ENCODE data around the gene TTLL6. TPM values are rescaled to one million over a fixed set of nuclear protein-coding genes. Genes with fewer than 3 reads are reported as not detected.
"Not testable (repeated sequence)": the region's sequence is repeated elsewhere in the genome, so short reads cannot be mapped to it uniquely, and the experiment has no call there.

Gene TTLL6
- total RNA-seq, 4 donors from 2014 or later = under 0.01 to 1.1 (median 0.29) TPM; not detected in 1

GRCh38 chr17:48831549-48831883 lies 14.5 kb upstream of the TTLL6 start:
- TF ChIP-seq EP300 (IDR thresholded peaks at IDR 0.05) (no peak), POLR2AphosphoS5 (IDR thresholded peaks at IDR 0.05) (no peak), POLR2A (IDR thresholded peaks at IDR 0.05; ENCODE audit: low read depth) (no peak), CTCF (IDR thresholded peaks at IDR 0.05) (no peak)
- Histone ChIP-seq H3K4me1 (peaks cover 51 to 54% (median 53%) of the 10 kb centered on the region in 4 donors), H3K4me3 (peak overlapping the region; percentile 77 to 96 (median 88)), H3K9me3 (no peaks in the 10 kb centered on the region), H3K36me3 (no peaks in the 10 kb centered on the region), H3K27me3 (no peaks in the 10 kb centered on the region), H3K27ac (replicated peaks in 1 of 4) (peak overlapping the region; percentile 93 to 97 (median 96))
- 0% methylated on average over 4 of the region's 8 CpGs for WGBS
- DNase-seq (ENCODE audit: extremely low spot score) = no peak
- intact Hi-C loops (cut with DNase I) = no loop called here

GRCh38 chr17:48830840-48831548 lies 14.0 kb upstream of the TTLL6 start, which contains the start of gene CALCOCO2:
TSS of gene CALCOCO2 (plus strand) at chr17:48831035. CDS start at chr17:48841708, 10,673 bp downstream.
- H3K9me3 ChIP-seq = no peaks in the 10 kb centered on the region
- WGBS = under 1% methylated on average over 37 of the region's 48 CpGs
- no peaks in the 10 kb centered on the region for H3K27me3 ChIP-seq
- TF ChIP-seq POLR2AphosphoS5 (IDR thresholded peaks at IDR 0.05) (peak; percentile 84 to 98), POLR2A (IDR thresholded peaks at IDR 0.05; ENCODE audit: low read depth) (peak; percentile 90), CTCF (IDR thresholded peaks at IDR 0.05) (peak in 1 of 3 experiments; percentile 6), EP300 (IDR thresholded peaks at IDR 0.05) (no peak)
- no peaks in the 10 kb centered on the region for H3K36me3 ChIP-seq
- peak within 1 kb of the TSS; percentile 93 to 97 (median 96) for H3K27ac ChIP-seq (replicated peaks in 1 of 4)
- intact Hi-C loops (cut with DNase I) = no loop called here
- H3K4me1 ChIP-seq = peaks cover 46 to 49% (median 48%) of the 10 kb centered on the region in 4 donors
- peak; percentile 99 for DNase-seq (ENCODE audit: extremely low spot score)
- H3K4me3 ChIP-seq = peak within 1 kb of the TSS; percentile 77 to 96 (median 88)

- TF ChIP-seq EP300 (IDR thresholded peaks at IDR 0.05) (no peak), POLR2AphosphoS5 (IDR thresholded peaks at IDR 0.05) (no peak), POLR2A (IDR thresholded peaks at IDR 0.05; ENCODE audit: low read depth) (no peak), CTCF (IDR thresholded peaks at IDR 0.05) (no peak)
These were observed 8.7 kb upstream of the TTLL6 start for GRCh38 chr17:48825446-48826381.

GRCh38 chr17:48820936-48821335 lies 3.9 kb upstream of the TTLL6 start:
- DNase-seq (ENCODE audit: extremely low spot score); H3K9me3 ChIP-seq; intact Hi-C loops (cut with DNase I); H3K36me3 ChIP-seq; H3K27ac ChIP-seq (replicated peaks in 1 of 4); H3K4me3 ChIP-seq: not testable (repeated sequence)
- 87% methylated on average over 6 of the region's 6 CpGs for WGBS
- H3K27me3 ChIP-seq = peaks cover 0 to 65% (median 13%) of the 10 kb centered on the region in 4 donors
- peaks cover 12 to 20% (median 17%) of the 10 kb centered on the region in 4 donors for H3K4me1 ChIP-seq

More at GRCh38 chr17:48825446-48826381, 8.7 kb upstream of the TTLL6 start:
- Histone ChIP-seq H3K27ac (replicated peaks in 1 of 4) (no peak overlapping the region), H3K4me3 (no peak overlapping the region), H3K9me3 (no peaks in the 10 kb centered on the region), H3K27me3 (peaks cover 0 to 22% (median 0%) of the 10 kb centered on the region in 4 donors), H3K36me3 (no peaks in the 10 kb centered on the region), H3K4me1 (peaks cover 4% of the 10 kb centered on the region in 4 donors)
- DNase-seq (ENCODE audit: extremely low spot score) = no peak
- intact Hi-C loops (cut with DNase I) = no loop called here
- 84% methylated on average over 11 of the region's 11 CpGs for WGBS

GRCh38 chr17:48819466-48819865 lies 2.4 kb upstream of the TTLL6 start:
- no peak overlapping the region for H3K27ac ChIP-seq (replicated peaks in 1 of 4)
- H3K27me3 ChIP-seq = peaks cover 0 to 68% (median 13%) of the 10 kb centered on the region in 4 donors
- H3K36me3 ChIP-seq = no peaks in the 10 kb centered on the region
- WGBS = 76% methylated on average over 11 of the region's 11 CpGs
- H3K9me3 ChIP-seq = no peaks in the 10 kb centered on the region
- TF ChIP-seq EP300 (IDR thresholded peaks at IDR 0.05) (no peak), POLR2A (IDR thresholded peaks at IDR 0.05; ENCODE audit: low read depth) (no peak), CTCF (IDR thresholded peaks at IDR 0.05) (no peak), POLR2AphosphoS5 (IDR thresholded peaks at IDR 0.05) (no peak)
- intact Hi-C loops (cut with DNase I) = no loop called here
- DNase-seq (ENCODE audit: extremely low spot score) = no peak
- no peak overlapping the region for H3K4me3 ChIP-seq
- H3K4me1 ChIP-seq = peaks cover 12 to 21% (median 18%) of the 10 kb centered on the region in 4 donors

Data from esophagus muscularis mucosa (tissue), 4 donors.